Activated gamma-delta T cell treated with anti-CD3 and anti-CD28 coated beads, Interleukin-2, amount 50 U/mL, for 16 hours (primary cell): ENCODE measurements around the gene TMEM72.
"Not testable (repeated sequence)": the region's sequence is repeated elsewhere in the genome, so short reads cannot be mapped to it uniquely, and the experiment has no call there.

Experiments used
- DNase-seq: peaks from one replicate; pipeline ENCODE4 v3.0.0-alpha.2; 2020; ENCODE audit warnings: low read depth

Gene TMEM72

DNA sequence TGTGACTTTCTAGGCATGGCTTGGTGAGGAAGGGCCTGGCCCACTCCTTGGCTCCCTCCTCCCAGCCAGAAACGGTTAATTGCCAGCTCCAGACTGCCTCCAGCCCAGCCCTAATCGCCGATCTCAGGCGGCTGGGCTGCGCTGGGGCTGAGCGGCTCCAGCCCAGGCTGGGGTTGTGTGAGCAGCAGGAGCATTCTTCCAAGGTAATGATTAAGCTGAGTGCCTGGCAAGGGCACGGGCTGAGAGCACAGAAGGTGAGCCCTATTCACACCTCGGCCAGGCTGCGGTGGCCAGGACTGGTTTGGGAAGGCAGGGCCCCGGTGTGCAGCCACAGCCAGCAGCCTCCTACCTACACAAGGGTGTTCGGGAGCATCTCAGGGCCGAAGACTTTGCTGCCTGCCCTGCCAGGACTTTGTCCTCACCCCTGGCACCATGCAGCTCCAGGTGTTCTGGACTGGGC lies at the start of gene TMEM72:
Gene TMEM72 (plus strand): TSS at position 257 of the 460 bp plus-strand sequence. CDS start 176 bp downstream, at position 433.
- DNase-seq = no peak

DNA sequence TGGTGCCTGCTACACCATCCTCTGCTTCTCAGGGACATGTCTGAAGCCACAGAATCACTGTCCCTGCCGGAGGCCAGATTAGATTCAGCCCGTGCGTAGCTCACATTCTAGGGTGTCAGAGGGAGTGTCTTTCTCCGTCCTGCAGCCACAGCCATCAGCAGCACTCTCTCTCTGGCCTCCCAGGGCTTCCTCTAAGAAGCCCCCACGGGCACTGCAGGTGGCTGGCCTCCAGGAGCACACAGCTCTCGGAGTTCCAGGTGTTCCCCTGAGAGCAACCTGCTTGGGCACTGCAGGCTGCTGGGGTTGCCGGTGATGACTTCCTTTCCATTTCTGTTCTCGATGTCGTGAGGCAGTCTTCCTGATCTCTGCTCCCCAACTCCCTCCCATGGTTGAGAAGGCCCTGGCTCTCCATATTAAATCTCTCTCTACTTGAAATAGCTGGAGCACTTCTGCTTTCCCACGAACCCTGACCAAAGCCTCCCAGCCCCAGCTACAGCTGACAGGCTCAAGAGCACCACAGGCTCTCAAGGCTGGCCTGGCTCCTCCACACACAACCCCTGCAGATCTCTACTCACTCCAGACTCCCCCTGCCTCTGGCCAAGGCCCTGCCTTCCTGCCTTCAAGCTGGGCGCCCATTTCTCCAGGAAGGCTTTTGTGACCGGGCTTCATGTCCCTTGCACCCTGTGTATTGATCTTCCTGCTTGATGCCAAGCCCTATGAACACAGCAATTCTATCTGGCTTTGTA lies 49.0 kb upstream of the TMEM72 start:
- no peak for DNase-seq

DNA sequence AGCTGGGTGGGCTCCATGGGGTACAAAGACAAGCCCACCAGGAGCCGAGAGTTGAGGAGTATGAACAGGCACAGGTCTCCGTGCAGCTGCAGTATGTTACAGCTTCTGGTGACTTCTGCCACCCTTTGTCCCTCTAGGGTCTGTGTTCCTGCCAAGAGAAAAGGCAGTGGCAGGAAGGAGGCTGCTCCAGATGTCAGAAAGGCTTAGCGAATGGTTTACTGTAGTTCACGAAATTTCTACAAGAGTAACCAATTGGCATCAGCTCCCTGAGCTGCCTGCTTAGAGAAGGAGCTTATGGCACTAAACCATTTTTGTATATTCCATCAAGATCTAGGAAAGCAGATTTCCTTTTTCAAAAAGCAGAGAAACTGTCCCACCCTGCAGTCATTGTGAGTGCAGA lies 48.2 kb upstream of the TMEM72 start:
- DNase-seq = no peak

DNA sequence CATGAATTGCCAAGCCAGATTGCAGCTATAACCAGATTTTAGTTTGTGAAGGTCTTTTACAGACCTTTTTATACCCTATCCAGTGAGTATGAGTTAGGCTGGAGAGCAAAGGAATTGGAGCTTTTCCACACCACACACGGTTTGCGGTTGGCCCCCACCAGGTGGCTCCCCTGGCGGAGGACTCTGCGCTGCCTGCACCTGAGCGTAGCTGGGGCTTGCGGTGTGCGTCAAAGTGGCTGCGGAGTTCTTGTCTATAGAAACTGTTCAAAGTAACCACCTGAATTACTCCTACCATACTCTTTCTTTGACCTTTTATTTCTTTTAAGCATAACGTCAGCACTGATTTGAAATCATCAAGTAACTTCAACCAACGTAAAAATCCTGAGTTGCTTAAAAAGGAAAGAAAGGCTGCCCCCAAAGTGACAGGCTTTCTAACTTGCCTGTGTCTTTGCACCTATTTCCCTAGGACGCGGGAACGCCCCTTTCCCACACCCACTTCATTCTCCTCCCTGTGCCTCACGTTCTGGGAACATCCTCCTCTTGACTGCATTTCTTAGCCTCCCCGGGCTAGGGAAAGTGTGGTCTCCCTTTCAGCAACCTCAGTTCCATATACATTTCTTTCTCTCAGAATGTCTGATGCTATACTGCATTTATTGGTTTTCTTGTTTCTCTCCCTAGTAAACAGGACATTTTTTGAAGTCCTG lies 47.6 kb upstream of the TMEM72 start:
- DNase-seq = no peak

DNA sequence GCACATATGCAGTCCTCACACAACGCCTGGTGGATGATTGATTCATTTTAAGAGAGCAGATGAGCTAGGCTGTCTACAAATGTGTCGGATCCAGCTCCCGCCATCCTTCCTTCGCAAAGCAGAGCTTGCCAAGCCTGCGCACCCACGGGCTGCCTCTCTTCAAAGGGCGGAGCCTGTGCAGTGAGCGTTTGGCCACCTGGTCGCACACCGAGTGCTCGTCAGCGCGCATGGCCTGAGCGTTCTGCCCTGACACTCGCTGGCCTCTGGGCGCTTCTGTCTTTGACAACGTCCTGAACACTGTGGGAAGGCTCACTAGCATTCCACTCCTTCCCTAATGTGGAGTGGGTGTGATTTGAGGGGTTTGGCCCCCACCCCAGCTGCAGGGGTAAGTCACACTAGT lies 47.1 kb upstream of the TMEM72 start:
- DNase-seq = no peak

DNA sequence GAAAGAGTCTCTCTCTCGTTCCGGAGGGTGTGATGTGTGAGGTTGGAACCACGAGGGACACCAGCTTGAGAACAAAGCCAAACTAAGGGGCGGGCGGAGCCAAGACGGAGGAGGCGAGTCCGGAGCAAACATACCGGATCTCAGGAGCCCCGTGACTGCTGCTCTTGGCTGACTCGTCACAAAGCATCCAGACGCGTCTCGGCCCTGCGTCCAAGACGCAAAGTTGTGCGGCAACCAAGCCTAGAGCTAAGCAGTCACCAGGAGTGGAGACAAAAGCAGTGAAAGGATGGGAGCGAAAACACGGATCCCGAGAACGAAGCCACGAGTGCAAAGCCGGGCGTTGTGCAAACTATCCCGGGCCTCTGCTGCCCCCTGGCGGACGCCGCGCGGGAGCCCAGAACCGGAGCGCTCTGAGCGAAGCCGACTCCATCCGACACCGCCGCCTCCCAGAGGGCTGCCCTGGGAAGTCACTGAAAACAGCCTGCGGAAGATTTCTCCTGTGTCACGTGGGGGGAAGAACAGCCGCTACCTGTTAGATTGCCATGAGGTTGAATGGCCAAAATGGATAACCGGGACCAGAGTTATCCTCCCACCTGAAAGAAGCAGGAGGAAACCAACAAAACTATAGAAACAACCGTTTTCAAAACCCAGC lies 46.4 kb upstream of the TMEM72 start:
- peak; percentile 76 for DNase-seq

DNA sequence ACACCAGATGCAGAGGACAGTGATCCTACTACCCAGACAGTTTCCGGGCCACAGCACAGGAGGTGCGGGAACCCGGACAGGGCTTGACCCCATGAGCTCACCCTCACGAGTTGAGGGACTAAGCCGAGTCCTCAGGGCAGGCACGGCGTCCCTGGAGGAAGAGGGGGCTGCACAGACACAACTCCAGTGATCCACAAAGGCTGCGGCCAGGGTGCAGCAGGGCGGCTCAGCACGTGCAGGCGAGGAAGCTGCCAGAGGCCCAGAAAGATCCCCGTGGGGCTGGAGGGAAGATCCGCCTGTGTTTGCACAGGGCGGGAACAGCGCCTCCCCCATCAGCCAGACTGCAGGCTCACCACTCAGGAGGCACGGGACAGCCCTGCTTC lies 45.9 kb upstream of the TMEM72 start:
- DNase-seq = no peak

DNA sequence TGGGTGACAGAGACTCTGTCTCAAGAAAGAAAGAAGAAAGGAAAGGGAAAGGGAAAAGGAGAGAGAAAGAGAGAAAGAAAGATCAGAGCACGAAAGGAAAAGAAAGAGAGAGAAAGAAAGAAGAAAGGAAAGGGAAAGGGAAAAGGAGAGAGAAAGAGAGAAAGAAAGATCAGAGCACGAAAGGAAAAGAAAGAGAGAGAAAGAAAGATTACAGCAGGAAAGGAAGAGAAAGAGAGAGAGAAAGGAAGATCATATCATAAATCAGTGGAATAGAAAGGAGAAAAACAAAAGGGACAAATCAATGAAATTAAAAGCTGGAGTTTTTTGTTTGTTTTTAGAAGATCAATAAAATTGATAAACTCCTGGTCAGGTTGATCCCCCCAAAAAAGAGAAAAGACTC lies 44.8 kb upstream of the TMEM72 start:
- not testable (repeated sequence) for DNase-seq

DNA sequence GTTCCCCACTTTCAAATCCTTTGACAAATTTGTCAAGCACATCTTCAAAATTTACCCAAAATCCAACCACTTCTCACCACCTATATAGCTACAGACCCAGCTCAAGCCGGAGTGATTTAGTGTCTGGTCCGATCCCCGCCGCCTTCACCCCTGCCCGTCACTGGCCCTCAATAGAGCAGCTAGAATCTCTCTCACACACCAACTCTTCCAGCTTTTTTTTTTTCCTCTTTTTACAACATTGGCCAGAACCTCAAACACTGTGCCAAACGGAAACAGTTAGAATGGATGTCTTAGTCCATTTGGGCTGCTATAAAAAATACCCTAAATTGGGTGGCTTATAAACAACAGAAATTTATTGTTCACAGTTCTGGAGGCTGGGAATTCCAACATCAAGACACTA lies 41.1 kb upstream of the TMEM72 start:
- DNase-seq = no peak

DNA sequence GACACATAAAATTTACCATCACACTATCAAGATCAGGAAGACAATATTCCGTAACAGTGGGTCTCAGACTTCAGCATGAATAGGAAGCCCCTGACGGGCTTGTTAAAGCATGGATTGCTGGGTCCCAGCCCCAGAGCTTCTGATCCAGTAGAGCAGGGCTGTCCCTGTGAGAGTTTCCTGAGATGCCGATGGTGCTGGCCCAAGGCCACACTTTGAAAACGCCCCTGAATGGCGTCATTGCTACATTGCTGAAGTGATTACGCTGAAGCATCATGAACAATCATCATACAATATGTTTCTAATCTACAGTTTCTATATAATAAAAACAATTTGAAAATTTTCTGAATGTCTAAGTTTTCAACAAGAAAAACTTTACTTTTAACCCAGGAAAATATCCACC lies 38.0 kb upstream of the TMEM72 start:
- DNase-seq = no peak

DNA sequence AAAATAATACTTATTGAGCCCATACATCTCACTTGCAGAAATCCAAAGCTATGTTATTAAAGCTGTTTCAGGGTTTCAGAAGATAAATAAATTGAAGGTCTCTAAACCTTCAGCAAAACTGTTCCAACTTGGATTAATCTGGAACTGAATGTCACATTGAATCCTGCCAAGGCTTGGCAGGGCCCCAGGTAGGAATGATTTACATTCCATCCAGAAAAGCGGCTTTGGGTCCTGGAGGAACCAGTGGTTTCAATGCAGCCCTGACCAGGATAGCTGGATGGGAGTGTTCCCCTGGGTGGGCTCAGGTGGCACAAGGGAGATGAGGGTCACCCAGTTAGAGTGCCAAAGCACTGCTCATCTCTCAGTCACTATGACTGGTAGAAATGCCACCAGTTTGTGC lies 37.0 kb upstream of the TMEM72 start:
- DNase-seq = no peak

DNA sequence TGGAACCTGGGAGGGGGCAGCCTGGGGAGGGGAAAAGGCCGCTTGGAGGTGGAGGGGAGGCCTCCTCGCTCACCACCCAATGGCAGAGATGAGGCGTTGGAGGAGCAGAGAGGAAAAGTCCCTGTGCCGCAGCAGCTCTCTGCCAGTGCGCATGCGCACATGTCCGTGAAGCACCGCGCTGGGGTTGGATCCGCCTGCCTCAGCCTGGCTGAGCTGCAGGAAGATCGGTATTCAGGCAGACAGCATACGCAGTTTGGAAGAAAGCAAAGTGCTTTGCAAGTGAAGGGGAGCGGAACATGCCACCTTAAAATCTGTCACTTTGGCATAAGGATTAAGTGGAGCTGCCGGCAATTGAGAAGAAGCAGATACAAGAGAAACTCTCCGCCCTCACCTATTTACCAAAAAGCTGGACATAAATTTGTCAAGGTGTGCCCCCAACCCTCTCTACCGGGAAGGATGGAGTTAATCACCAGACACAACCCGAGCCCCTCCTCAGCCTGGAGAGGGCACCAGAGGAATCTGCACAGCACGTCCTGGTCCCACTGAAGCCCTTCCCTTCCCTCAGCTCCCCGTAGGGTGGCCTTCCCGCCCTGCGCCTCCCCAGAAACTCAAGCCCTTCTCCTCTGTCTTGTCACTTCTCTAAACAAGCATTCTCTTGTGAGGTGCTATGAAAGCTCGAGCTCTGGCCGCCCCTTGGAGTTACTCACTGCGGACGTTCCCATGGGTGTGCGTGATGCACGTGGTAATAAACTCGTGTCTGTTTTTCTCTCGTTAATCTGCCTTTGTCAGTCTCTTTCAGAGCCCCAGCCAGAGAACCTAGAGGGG lies 32.2 kb upstream of the TMEM72 start:
- DNase-seq = peak; percentile 55

DNA sequence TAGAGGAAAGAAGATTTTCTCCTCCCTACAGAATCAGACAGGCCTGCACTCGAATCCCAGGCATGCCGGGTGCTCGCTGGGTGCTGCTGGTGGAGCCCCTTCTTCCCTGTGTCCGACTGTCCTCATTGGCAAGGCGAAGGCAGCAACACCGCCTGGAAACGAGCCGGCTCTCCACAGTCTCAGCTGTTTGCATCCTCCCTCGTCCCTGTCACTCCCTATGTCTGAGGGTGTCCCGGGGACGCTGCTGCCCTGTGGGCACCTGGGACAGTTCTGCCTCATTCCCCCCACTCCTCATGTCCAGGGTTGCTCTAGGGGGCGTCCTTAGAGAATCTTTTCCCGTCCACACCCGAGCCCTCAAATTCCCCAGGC lies 31.6 kb upstream of the TMEM72 start:
- DNase-seq = no peak

DNA sequence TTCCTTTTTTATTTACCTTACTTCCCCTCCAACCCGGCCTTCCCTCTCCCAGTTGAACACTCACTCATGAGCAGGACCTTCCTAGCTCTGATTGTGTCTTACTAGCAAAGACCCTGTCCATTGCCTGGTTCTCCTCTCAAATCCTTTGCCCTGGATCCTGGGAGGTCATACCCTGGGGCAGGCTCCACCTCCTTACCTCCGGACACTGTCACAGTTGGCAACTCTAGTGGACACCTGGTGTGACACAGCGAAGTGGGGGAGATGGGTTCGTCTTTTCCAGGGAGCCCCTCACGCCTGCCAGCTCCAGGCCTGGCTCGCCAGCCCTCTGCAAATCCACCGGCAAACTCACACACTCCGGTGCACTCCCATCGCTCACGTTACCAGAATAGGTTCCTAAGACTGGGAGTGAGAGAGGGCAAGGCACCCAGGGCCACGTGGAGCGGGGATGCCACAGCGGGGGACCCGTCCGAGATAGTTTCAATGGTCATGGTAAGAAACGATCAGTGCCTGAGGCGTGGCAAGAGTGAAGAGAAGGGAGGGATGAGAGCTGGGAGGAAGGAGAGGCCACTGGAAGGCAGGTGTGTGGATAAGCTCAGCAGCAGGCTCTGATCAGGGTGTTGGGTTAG lies 30.9 kb upstream of the TMEM72 start:
- DNase-seq = no peak

DNA sequence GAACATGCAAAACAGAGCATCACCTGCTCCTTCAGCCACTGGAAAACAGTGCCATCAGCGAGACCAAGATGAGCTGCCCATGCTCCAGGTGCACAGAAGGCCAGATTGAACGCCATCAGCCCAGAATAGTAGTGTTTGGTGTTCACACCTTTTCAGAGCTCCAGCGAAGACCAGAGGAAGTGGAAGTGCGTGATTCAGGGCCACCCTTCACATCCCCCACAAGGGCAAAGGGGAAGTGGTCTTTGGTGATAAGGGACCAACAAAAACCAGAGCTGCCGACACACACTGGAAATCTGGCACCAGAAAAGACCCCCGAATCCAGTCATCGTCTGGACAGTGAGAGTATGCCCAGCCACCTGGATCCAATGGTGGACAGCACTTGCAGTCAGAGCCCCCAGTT lies 29.5 kb upstream of the TMEM72 start:
- no peak for DNase-seq

DNA sequence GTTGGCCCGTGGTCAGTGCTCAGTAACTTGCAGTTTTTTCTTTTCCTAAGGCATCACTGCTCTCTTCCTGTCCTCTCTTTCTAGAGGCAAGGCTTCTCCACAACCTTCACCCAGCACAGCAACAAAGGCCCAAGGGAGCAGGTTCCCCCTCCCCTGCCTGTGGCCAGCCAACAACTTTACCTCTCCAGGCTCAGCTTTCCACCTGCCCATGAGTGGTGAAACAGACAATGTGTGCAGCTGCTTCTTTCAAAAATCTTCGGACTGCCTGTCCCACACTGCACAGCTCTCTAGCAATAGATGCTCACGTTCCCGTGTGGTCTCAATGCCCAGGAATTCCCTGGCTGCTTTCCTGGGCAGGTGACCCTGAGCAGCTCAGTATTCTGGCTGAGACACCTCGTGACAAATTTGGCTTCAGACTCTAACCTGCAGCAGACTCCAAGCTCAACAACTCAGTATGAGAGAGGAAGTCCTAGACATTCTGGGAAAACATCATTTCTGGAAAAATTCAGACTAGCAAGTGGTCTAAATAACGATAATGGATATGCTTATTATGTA lies 28.9 kb upstream of the TMEM72 start:
- DNase-seq = no peak

DNA sequence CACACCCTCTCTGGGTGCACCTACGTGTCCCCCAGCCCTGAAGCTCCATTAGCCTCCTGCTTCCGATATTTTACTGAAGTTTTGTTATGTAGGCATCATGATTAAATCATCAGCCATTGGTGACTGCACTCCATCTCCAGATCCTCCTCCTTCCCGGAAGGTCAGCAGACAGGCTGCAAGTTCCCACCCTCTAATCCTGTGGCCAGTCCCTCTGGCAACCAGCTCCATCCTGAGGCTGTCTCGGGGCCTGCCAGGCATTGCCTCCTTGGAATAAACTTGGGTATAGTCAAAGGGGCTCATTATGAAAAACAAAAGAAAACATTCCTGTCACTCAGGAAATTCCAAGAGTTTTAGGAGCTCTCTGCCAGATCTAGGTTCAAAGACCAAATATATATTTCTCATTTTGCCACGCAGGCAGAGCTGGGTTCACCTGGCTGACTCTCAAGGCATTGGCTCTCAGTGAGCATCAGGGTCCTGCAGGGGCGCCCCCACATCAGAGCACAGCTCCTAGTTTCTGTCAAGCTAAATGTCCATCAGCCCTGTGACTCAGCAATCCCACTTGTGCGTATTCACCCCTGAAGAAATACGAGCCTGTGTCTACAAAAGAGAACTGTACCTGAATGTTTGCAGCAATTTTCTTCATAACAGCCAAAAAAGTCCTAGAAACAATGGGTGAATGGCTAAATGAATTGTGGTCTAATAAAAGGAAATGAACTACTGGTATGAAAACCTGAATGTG lies 27.4 kb upstream of the TMEM72 start:
- DNase-seq = no peak

DNA sequence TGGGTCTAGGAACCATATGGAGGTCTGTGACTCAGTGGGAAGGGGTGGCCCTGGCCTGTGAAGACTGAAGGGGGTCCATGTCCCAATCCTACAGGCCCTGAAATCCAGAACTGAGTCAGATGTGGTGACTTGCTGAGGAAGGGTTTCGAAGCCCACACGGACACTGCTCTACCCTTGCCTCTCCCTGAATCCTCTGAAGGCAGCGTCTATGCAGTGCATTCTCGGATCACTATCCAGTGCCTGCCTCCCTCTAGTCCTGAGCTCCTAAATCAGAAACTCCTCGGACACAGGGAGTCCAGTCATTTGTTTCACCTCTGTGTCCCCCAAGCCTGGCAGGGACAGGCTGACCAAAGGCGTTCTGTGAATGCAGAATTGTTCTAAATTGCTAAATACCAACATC lies 25.4 kb upstream of the TMEM72 start:
- DNase-seq = no peak

DNA sequence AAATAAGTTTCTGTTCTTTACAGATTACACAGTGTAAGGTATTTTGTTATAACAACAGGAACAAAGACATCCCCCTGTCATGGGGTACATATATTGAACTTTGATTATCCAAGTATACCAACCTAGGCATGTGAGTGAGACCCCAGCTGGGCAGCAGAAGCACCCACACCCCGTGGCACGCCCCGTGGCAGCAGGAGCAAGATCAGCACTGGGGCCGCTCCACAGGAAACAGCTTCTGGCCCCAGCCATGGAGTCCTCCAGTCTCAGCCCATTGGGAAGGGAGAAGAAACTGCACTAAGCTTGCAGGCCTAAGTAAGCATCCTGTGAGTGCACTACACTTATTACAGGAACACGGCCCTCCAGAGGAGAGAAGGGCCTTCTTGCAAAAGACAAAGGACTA lies 24.2 kb upstream of the TMEM72 start:
- no peak for DNase-seq

DNA sequence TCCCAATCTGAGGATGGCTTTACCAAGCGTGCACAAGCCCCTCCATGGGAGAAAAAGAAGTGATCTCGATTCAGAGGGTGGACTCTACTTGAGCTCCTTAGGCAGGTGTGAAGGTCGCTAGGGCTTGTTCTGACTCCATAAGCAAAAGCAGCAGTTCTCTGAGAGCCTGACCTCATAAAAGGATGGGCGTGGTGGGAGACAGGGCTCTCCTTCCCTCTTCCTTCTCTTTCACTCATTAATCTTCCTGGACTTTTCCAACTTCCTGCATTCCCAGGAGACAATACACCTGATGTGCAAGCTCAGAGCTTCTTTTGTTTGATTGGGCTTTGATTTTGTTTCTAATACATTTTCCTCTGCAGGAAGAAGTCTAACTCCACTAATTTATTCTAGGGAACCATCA lies 22.3 kb upstream of the TMEM72 start:
- no peak for DNase-seq

DNA sequence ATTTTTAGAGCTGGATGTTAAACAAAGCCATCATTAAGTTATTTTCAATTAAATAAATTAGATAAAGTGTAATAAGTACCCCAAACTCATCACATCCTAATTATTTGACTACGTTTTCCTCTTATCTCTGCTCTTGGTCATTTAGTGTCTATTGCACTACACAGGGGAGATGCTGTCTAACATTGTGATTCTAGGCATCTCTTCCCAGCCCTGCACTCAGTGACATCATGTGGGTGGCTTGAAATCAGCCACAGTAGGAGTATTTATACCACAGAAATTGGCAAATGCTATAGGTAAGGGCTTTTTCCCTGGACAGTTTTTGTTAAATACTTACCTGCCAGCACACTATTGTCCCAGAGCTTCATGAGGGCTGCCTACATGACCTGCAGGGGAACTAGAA lies 21.3 kb upstream of the TMEM72 start:
- DNase-seq = no peak
